SK-N-SH treated with all-trans-retinoic acid at 6 μM for 48 hours (cell line): ENCODE data around the gene SCEL.

Experiments used
- ATAC-seq: fragments of 200-7000 bp; cut with Tn5 transposase; 3 replicates; pipeline ENCODE4 v1.9.1; 2020; ENCODE audit warnings: mild to moderate bottlenecking, moderate library complexity
- ARNTL ChIP-seq: fragments of 450-650 bp; formaldehyde crosslinking; IDR thresholded peaks from 2 replicates; pipeline ENCODE4 v1.5.0; 2020; ENCODE audit warnings: low read depth, mild to moderate bottlenecking, moderate library complexity, borderline replicate concordance
- BACH2 ChIP-seq: fragments of 250-450 bp; sonication (Bioruptor Pico); IDR thresholded peaks from 2 replicates; pipeline ENCODE4 v1.9.0; 2021; ENCODE audit warnings: mild to moderate bottlenecking, borderline replicate concordance
- CSDC2 ChIP-seq: fragments of 250-450 bp; sonication (Bioruptor Pico); IDR thresholded peaks from 2 replicates; pipeline ENCODE4 v1.5.0; 2020; ENCODE audit warnings: mild to moderate bottlenecking, moderate library complexity
- ESRRG ChIP-seq: fragments of 250-450 bp; sonication (Bioruptor Pico); IDR thresholded peaks from 2 replicates; pipeline ENCODE4 v1.6.1; 2021; ENCODE audit warnings: mild to moderate bottlenecking
- GLIS3 ChIP-seq: fragments of 250-450 bp; sonication (Bioruptor Pico); IDR thresholded peaks from 2 replicates; pipeline ENCODE4 v1.5.0; 2020; ENCODE audit warnings: mild to moderate bottlenecking, moderate library complexity
- ISL1 ChIP-seq: fragments of 250-450 bp; sonication (Bioruptor Pico); IDR thresholded peaks from 2 replicates; pipeline ENCODE4 v2.1.2; 2022; ENCODE audit warnings: mild to moderate bottlenecking, moderate library complexity
- OSR1 ChIP-seq: fragments of 250-450 bp; sonication (Bioruptor Pico); IDR thresholded peaks from 2 replicates; pipeline ENCODE4 v1.8.0; 2022; ENCODE audit warnings: moderate library complexity, mild to moderate bottlenecking, inconsistent platforms
- POU6F1 ChIP-seq: fragments of 250-450 bp; sonication (Bioruptor Pico); IDR thresholded peaks from 2 replicates; pipeline ENCODE4 v1.8.0; 2021; ENCODE audit warnings: low read depth, mild to moderate bottlenecking, moderate library complexity, borderline replicate concordance
- PPARA ChIP-seq: fragments of 250-450 bp; sonication (Bioruptor Pico); IDR thresholded peaks from 2 replicates; pipeline ENCODE4 v1.5.0; 2020; ENCODE audit warnings: mild to moderate bottlenecking, borderline replicate concordance
- RARB ChIP-seq: fragments of 250-450 bp; sonication (Bioruptor Pico); IDR thresholded peaks from 2 replicates; pipeline ENCODE4 v1.8.0; 2021; ENCODE audit warnings: mild to moderate bottlenecking, moderate library complexity
- SNAI2 ChIP-seq: fragments of 250-450 bp; sonication (Bioruptor Pico); IDR thresholded peaks from 2 replicates; pipeline ENCODE4 v1.5.0; 2020; ENCODE audit warnings: mild to moderate bottlenecking, moderate library complexity
- TCF4 ChIP-seq: fragments of 250-450 bp; sonication (Bioruptor Pico); IDR thresholded peaks from 2 replicates; pipeline ENCODE4 v1.8.0; 2021; ENCODE audit warnings: mild to moderate bottlenecking, moderate library complexity, borderline replicate concordance
- TOX ChIP-seq: fragments of 250-450 bp; sonication (Bioruptor Pico); IDR thresholded peaks from 2 replicates; pipeline ENCODE4 v1.8.0; 2021; ENCODE audit warnings: mild to moderate bottlenecking, moderate library complexity, borderline replicate concordance
- ZC3H10 ChIP-seq: fragments of 250-450 bp; sonication (Bioruptor Pico); IDR thresholded peaks from 2 replicates; pipeline ENCODE4 v1.5.1; 2021; ENCODE audit warnings: mild to moderate bottlenecking, moderate library complexity
- ZFP3 ChIP-seq: fragments of 250-450 bp; sonication (Bioruptor Pico); IDR thresholded peaks from 2 replicates; pipeline ENCODE4 v1.5.0; 2020; ENCODE audit warnings: mild to moderate bottlenecking, moderate library complexity
- ZFP30 ChIP-seq: fragments of 450-650 bp; formaldehyde crosslinking; IDR thresholded peaks from 2 replicates; pipeline ENCODE4 v1.5.0; 2022; ENCODE audit warnings: mild to moderate bottlenecking, moderate library complexity
- ZNF565 ChIP-seq: fragments of 450-650 bp; formaldehyde crosslinking; conservative IDR thresholded peaks from 2 replicates; pipeline ENCODE4 v1.5.0; 2020; ENCODE audit warnings: low read depth, mild to moderate bottlenecking, moderate library complexity
- ZNF8 ChIP-seq: fragments of 450-650 bp; formaldehyde crosslinking; IDR thresholded peaks from 2 replicates; pipeline ENCODE4 v1.5.0; 2020; ENCODE audit warnings: mild to moderate bottlenecking, moderate library complexity
- TF ChIP-seq, protein P1 (sequence below): fragments of 250-450 bp; sonication (Bioruptor Pico); IDR thresholded peaks from 2 replicates; pipeline ENCODE4 v1.5.0; 2020; ENCODE audit warnings: mild to moderate bottlenecking, moderate library complexity
- TF ChIP-seq, protein P2 (sequence below): fragments of 250-450 bp; sonication (Bioruptor Pico); IDR thresholded peaks from 2 replicates; pipeline ENCODE4 v1.5.1; 2021; ENCODE audit warnings: mild to moderate bottlenecking, moderate library complexity
- TF ChIP-seq, protein P3 (sequence below): fragments of 250-450 bp; sonication (Bioruptor Pico); IDR thresholded peaks from 2 replicates; pipeline ENCODE4 v1.5.1; 2020; ENCODE audit warnings: low read depth, mild to moderate bottlenecking, moderate library complexity
- TF ChIP-seq, protein P4 (sequence below): fragments of 250-450 bp; sonication (Bioruptor Pico); IDR thresholded peaks from 2 replicates; pipeline ENCODE4 v1.8.0; 2020; ENCODE audit warnings: mild to moderate bottlenecking, moderate library complexity, borderline replicate concordance

The SCEL gene

DNA sequence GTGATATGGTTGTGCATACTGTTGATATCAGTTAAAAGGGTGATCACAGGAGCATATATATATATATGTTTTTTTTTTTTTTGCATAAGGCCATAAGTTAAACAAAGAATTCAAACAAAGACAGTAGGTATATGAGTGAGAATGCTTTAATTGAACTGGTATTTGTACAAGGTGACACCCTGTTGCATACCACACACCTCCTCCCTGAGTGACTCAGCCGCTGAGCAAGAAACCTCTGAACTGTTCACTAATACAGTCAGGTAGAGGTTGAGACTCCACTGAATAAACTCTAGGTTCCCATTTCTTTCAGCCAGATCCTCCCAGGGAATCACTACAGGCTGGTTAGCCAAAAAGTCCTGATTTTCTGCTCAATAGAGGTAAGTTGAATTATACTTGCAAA lies at the start of gene SCEL:
Gene SCEL (plus strand): TSS at position 259 of the 400 bp plus-strand sequence. CDS start 20,170 bp downstream, outside the sequence.
- no peak for ATAC-seq
- TF ChIP-seq ARNTL (CRISPR knock-in tag) (no peak), ZFP30 (CRISPR knock-in tag) (no peak), CSDC2 (CRISPR knock-in tag) (no peak), ZC3H10 (no peak), OSR1 (CRISPR knock-in tag) (no peak), TOX (CRISPR knock-in tag) (no peak), PPARA (CRISPR knock-in tag) (no peak), ZFP3 (no peak), ESRRG (CRISPR knock-in tag) (no peak), GLIS3 (CRISPR knock-in tag) (no peak), POU6F1 (no peak), ZNF8 (no peak), SNAI2 (CRISPR knock-in tag) (no peak), ISL1 (CRISPR knock-in tag) (no peak)
- TF ChIP-seq, protein P1, sequence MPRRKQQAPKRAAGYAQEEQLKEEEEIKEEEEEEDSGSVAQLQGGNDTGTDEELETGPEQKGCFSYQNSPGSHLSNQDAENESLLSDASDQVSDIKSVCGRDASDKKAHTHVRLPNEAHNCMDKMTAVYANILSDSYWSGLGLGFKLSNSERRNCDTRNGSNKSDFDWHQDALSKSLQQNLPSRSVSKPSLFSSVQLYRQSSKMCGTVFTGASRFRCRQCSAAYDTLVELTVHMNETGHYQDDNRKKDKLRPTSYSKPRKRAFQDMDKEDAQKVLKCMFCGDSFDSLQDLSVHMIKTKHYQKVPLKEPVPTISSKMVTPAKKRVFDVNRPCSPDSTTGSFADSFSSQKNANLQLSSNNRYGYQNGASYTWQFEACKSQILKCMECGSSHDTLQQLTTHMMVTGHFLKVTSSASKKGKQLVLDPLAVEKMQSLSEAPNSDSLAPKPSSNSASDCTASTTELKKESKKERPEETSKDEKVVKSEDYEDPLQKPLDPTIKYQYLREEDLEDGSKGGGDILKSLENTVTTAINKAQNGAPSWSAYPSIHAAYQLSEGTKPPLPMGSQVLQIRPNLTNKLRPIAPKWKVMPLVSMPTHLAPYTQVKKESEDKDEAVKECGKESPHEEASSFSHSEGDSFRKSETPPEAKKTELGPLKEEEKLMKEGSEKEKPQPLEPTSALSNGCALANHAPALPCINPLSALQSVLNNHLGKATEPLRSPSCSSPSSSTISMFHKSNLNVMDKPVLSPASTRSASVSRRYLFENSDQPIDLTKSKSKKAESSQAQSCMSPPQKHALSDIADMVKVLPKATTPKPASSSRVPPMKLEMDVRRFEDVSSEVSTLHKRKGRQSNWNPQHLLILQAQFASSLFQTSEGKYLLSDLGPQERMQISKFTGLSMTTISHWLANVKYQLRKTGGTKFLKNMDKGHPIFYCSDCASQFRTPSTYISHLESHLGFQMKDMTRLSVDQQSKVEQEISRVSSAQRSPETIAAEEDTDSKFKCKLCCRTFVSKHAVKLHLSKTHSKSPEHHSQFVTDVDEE (CRISPR knock-in tag) = no peak
- TF ChIP-seq, all 23 proteins: peak for 0

DNA sequence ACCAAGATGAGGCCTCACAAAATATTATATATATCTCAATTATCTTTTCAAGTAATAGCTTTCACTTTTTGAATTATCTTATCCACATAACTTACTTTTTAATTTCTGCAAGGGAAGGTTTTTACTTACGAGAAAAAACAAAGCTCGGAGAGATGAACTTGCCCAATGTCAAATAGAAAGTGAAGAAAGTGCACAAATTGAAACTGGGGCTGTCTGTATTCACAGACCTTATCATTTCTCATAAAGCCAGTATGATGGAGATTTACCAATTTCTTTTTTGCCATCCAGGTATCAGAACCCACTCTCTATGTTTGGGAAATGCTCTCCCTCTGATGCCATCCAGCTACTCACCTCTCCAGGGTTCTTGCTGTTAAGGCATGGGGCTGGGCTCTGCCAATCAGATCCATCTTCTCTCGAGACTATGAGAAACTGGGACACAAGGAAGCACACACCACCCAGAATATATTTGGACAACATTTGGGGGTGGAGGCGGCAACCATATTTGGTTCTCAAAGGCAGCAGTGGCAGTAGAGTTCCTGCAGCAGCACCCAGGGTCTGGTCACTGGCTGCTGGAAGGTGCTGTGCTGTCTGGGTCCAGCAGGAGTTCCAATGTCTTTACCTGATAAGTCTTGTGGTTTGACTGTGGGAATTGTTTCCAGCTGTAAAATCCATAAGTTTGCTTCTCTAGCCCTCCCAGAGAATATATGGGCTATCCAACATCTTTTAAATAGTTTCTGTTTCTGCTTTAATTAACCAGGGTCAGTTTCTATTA lies 45.8 kb upstream of the SCEL start:
- ATAC-seq = no peak
- TF ChIP-seq TOX (CRISPR knock-in tag) (no peak), OSR1 (CRISPR knock-in tag) (no peak), ZC3H10 (no peak), ZNF565 (CRISPR knock-in tag) (no peak), GLIS3 (CRISPR knock-in tag) (no peak), ZFP30 (CRISPR knock-in tag) (no peak), ISL1 (CRISPR knock-in tag) (no peak), PPARA (CRISPR knock-in tag) (no peak), ZFP3 (no peak)
- TF ChIP-seq, protein P2, sequence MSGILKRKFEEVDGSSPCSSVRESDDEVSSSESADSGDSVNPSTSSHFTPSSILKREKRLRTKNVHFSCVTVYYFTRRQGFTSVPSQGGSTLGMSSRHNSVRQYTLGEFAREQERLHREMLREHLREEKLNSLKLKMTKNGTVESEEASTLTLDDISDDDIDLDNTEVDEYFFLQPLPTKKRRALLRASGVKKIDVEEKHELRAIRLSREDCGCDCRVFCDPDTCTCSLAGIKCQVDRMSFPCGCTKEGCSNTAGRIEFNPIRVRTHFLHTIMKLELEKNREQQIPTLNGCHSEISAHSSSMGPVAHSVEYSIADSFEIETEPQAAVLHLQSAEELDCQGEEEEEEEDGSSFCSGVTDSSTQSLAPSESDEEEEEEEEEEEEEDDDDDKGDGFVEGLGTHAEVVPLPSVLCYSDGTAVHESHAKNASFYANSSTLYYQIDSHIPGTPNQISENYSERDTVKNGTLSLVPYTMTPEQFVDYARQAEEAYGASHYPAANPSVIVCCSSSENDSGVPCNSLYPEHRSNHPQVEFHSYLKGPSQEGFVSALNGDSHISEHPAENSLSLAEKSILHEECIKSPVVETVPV = no peak
- TF ChIP-seq, protein P3, sequence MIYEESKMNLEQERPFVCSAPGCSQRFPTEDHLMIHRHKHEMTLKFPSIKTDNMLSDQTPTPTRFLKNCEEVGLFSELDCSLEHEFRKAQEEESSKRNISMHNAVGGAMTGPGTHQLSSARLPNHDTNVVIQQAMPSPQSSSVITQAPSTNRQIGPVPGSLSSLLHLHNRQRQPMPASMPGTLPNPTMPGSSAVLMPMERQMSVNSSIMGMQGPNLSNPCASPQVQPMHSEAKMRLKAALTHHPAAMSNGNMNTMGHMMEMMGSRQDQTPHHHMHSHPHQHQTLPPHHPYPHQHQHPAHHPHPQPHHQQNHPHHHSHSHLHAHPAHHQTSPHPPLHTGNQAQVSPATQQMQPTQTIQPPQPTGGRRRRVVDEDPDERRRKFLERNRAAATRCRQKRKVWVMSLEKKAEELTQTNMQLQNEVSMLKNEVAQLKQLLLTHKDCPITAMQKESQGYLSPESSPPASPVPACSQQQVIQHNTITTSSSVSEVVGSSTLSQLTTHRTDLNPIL (CRISPR knock-in tag) = no peak

DNA sequence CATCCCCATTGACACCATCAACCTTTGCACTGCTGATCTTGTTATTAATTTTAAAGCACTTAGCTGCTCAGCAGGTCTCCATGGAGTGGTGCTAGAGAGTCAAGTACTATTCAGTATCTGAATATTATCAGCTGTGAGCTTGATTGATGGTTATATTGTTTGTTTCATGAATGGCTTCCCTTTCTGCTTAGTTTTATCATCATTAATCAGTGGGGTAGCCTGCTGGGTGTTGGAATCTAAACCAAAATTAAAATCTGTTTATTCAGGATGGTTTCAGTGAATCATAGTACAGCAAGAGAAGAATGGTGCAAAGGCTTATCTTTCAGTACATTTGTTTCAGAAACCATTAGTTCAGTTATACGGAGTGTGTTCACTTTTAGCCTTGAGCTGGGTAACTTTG lies 42.5 kb upstream of the SCEL start:
- peak; percentile 91 for ATAC-seq
- TF ChIP-seq ZNF565 (CRISPR knock-in tag) (no peak), CSDC2 (CRISPR knock-in tag) (no peak), ZNF8 (no peak), BACH2 (CRISPR knock-in tag) (no peak), POU6F1 (no peak), RARB (CRISPR knock-in tag) (no peak), TCF4 (CRISPR knock-in tag) (no peak), SNAI2 (CRISPR knock-in tag) (no peak), ZC3H10 (no peak)
- TF ChIP-seq, protein P2 = no peak
- TF ChIP-seq, protein P4, sequence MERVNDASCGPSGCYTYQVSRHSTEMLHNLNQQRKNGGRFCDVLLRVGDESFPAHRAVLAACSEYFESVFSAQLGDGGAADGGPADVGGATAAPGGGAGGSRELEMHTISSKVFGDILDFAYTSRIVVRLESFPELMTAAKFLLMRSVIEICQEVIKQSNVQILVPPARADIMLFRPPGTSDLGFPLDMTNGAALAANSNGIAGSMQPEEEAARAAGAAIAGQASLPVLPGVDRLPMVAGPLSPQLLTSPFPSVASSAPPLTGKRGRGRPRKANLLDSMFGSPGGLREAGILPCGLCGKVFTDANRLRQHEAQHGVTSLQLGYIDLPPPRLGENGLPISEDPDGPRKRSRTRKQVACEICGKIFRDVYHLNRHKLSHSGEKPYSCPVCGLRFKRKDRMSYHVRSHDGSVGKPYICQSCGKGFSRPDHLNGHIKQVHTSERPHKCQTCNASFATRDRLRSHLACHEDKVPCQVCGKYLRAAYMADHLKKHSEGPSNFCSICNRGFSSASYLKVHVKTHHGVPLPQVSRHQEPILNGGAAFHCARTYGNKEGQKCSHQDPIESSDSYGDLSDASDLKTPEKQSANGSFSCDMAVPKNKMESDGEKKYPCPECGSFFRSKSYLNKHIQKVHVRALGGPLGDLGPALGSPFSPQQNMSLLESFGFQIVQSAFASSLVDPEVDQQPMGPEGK (CRISPR knock-in tag) = no peak
